ENCODE measurements around the gene ERRFI1. TPM values are rescaled to one million over a fixed set of nuclear protein-coding genes. Genes with fewer than 3 reads are reported as not detected.

Gene ERRFI1
- total and polyA plus RNA-seq, 2 of the 8 experiments (the other 6 are each of a cell fraction or from before 2014, with no cell fraction given) = 23.4 to 46.1 TPM

- Histone ChIP-seq H2AK5ac (ENCODE audit: low read depth, low read length) (no peak overlapping the region), H2BK5ac (ENCODE audit: low read depth, low read length) (no peak overlapping the region), H3K4me3 (ENCODE audit: extremely low read depth in 1 of 4, insufficient read depth in 2 of 4, low read depth in 3 of 4, low read length in 4 of 4) (peak overlapping the region in 1 of 4 experiments; percentile 85; a peak in 2 of 8 replicates), H3K27me3 (replicated peaks in 1 of 4; ENCODE audit: control insufficient read depth in 3 of 4, extremely low read depth in 1 of 4, insufficient read depth in 3 of 4, low read length in 3 of 4) (peaks cover 0 to 8% (median 6%) of the 10 kb centered on the region in 4 experiments; a peak in 5 of 7 replicates), H3K56ac (replicated peaks; ENCODE audit: insufficient read length, low read depth, low read length) (no peak overlapping the region), H3K23me2 (ENCODE audit: low read depth, low read length) (peaks cover 8% of the 10 kb centered on the region), H3K9ac (replicated peaks in 1 of 4; ENCODE audit: extremely low read depth in 1 of 4, low read depth in 3 of 4, low read length in 3 of 4) (no peak overlapping the region), H3K36me3 (ENCODE audit: control insufficient read depth in 2 of 4, insufficient read depth in 4 of 4, low read length in 3 of 4) (no peaks in the 10 kb centered on the region), H3K79me2 (ENCODE audit: control insufficient read depth in 1 of 2, insufficient read depth in 2 of 2, low read length in 2 of 2) (peaks cover 20 to 74% of the 10 kb centered on the region in 2 experiments), H3K14ac (ENCODE audit: insufficient read length) (no peak overlapping the region), H3K4me1 (replicated peaks in 1 of 4; ENCODE audit: control insufficient read depth in 3 of 4, insufficient read depth in 4 of 4, low read length in 3 of 4) (peaks cover 14 to 34% (median 27%) of the 10 kb centered on the region in 4 experiments), H2BK12ac (ENCODE audit: low read depth, low read length) (no peak overlapping the region), H3K4me2 (ENCODE audit: insufficient read depth in 1 of 2, low read depth in 2 of 2, low read length in 2 of 2) (peak overlapping the region; percentile 97 to 100), H3K18ac (ENCODE audit: extremely low read depth, low read length) (no peak overlapping the region), H3K23ac (ENCODE audit: insufficient read length) (no peak overlapping the region), H4K20me1 (replicated peaks in 1 of 2; ENCODE audit: control insufficient read depth in 1 of 2, insufficient read depth in 2 of 2, low read length in 2 of 2) (peaks cover 12% of the 10 kb centered on the region in 2 experiments), H4K91ac (replicated peaks; ENCODE audit: insufficient read length, low read length) (no peak overlapping the region), H3K4ac (replicated peaks; ENCODE audit: insufficient read length, low read depth, low read length) (no peak overlapping the region), H3K27ac (ENCODE audit: low read depth, low read length) (no peak overlapping the region), H4K5ac (ENCODE audit: insufficient read length, low read depth, low read length) (no peak overlapping the region), H2BK120ac (replicated peaks; ENCODE audit: low read depth, low read length) (no peak overlapping the region), H2BK15ac (ENCODE audit: low read length) (no peak overlapping the region), H2AFZ (ENCODE audit: low read length) (no peak overlapping the region), H2BK20ac (ENCODE audit: low read length) (no peak overlapping the region), H4K8ac (ENCODE audit: extremely low read depth, insufficient read depth, low read length) (no peak overlapping the region), H3K79me1 (ENCODE audit: low read depth, low read length) (no peaks in the 10 kb centered on the region), H3K9me3 (ENCODE audit: insufficient read depth in 2 of 2, low read depth in 1 of 2, low read length in 1 of 2) (no peaks in the 10 kb centered on the region)
- FAIRE-seq (no peak), DNase-seq (ENCODE audit: low read depth in 1 of 2, low spot score in 2 of 2) (no peak)
- ChIA-PET CTCF (ENCODE audit: partially characterized antibody) (interaction anchor here (1.2 to 2.7 kb wide), 4 partner anchors 8 to 293 kb away, joined by 3 to 18 read pairs (median 8); no protein-coding TSS in a partner anchor), POLR2A (ENCODE audit: partially characterized antibody) (no interaction called here)
- 78% methylated on average over 10 of the region's 10 CpGs; no CpG with 5 or more reads in 1 of the 2 experiments for WGBS, 2 experiments (ENCODE audit: extremely low coverage in 1 of 2, insufficient coverage in 1 of 2, insufficient read length in 1 of 2, insufficient replicate concordance in 2 of 2, low coverage in 1 of 2, low lambda C conversion rate in 2 of 2, missing lambda C conversion rate in 1 of 2)
- TF ChIP-seq POLR2AphosphoS5 (IDR thresholded peaks at IDR 0.05; ENCODE audit: low read depth, low read length) (no peak), BRCA1 (IDR thresholded peaks at IDR 0.05; ENCODE audit: low read depth, low read length) (no peak), EP300 (IDR thresholded peaks at IDR 0.05; ENCODE audit: borderline replicate concordance in 1 of 2, low read depth in 2 of 2, low read length in 2 of 2) (no peak), EZH2 (IDR thresholded peaks at IDR 0.05; ENCODE audit: low read depth, low read length, severe bottlenecking) (no peak), E2F6 (IDR thresholded peaks at IDR 0.05) (no peak), NRF1 (IDR thresholded peaks at IDR 0.05; ENCODE audit: low read depth, low read length) (no peak), YY1 (IDR thresholded peaks at IDR 0.05; ENCODE audit: low read depth, low read length) (no peak), RFX5 (IDR thresholded peaks at IDR 0.05; ENCODE audit: borderline replicate concordance, low read depth, low read length) (no peak), ATF2 (IDR thresholded peaks at IDR 0.05; ENCODE audit: low read length) (no peak), TCF12 (IDR thresholded peaks at IDR 0.05; ENCODE audit: low read depth, low read length) (no peak)
Observed at GRCh38 chr1:8023287-8023994, 2.7 kb downstream of the ERRFI1 start.

Measured in H1 (cell line).